Measurements from ENCODE around the gene ASCC2. TPM values are rescaled to one million over a fixed set of nuclear protein-coding genes. Genes with fewer than 3 reads are reported as not detected.
"Not testable (repeated sequence)": the region's sequence is repeated elsewhere in the genome, so short reads cannot be mapped to it uniquely, and the experiment has no call there.

Gene ASCC2, protein sequence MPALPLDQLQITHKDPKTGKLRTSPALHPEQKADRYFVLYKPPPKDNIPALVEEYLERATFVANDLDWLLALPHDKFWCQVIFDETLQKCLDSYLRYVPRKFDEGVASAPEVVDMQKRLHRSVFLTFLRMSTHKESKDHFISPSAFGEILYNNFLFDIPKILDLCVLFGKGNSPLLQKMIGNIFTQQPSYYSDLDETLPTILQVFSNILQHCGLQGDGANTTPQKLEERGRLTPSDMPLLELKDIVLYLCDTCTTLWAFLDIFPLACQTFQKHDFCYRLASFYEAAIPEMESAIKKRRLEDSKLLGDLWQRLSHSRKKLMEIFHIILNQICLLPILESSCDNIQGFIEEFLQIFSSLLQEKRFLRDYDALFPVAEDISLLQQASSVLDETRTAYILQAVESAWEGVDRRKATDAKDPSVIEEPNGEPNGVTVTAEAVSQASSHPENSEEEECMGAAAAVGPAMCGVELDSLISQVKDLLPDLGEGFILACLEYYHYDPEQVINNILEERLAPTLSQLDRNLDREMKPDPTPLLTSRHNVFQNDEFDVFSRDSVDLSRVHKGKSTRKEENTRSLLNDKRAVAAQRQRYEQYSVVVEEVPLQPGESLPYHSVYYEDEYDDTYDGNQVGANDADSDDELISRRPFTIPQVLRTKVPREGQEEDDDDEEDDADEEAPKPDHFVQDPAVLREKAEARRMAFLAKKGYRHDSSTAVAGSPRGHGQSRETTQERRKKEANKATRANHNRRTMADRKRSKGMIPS
- 21.8 and 27.2 TPM in 2 replicates for polyA plus RNA-seq (2014; cell fraction: cytosol; rRNA removed)
- polyA plus RNA-seq (2014; cell fraction: nucleus; rRNA removed) = 23.1 and 43.9 TPM in 2 replicates

DNA sequence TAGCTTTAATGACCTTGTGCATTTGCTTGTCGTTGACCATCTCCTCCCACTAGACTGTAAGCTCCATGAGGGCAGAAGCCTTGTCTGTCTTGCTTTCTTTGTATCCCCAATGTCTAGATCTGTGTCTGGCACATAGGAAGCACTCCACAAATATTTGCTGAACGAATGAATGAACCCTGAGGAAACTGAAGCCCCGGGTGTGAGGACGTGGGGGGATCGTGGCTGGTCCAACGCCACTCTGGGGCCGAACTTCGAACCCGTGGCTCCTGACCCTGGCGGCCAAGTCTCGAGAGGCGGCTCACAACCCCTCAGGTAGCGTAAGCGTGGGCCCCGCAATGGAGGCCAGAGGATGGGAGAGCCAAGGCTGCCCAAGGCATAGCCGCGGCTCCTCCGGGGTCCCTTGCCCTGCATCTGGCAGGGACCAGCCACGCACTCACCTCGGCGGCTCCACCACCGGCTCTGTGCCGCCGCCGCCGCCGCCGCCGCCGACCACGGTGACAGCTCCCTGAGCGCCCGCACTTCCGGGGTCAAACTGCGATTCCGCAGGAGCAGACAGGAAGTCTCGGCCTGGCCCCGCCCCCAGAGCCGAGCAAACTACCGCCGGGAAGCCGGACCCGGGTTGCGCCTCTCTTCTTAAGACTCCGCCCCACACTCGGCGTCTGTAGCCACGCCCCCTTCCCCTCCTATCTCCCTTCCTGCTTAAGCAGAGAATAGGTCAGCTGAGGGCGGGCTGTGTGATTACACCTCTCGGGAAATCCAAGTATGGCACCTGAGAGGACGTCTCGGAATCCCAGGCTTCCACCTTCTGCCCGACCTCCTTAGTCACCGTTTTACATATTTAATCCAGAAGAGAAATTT lies at the start of gene ASCC2:
Gene ASCC2, minus strand, starts transcription at position 534 of the 858 bp plus-strand sequence. CDS start 5,949 bp downstream, outside the sequence.
- peak; percentile 98 for DNase-seq (ENCODE audit: low spot score)

- no peak for DNase-seq (ENCODE audit: low spot score)
Measured at GRCh38 chr22:29887358-29887757, 49.3 kb upstream of the ASCC2 start.

GRCh38 chr22:29886596-29886995 lies 48.5 kb upstream of the ASCC2 start:
- DNase-seq (ENCODE audit: low spot score) = no peak

- DNase-seq (ENCODE audit: low spot score) = no peak
Measured at GRCh38 chr22:29885610-29886009, 47.5 kb upstream of the ASCC2 start.

- DNase-seq (ENCODE audit: low spot score) = no peak
Measured at GRCh38 chr22:29883775-29884097, 45.7 kb upstream of the ASCC2 start.

GRCh38 chr22:29883045-29883774 lies 45.1 kb upstream of the ASCC2 start, which contains the start of gene MTMR3:
MTMR3 (plus strand) TSS chr22:29883174; CDS start chr22:29971060, 87,886 bp downstream.
- peak; percentile 90 for DNase-seq (ENCODE audit: low spot score)

DNA sequence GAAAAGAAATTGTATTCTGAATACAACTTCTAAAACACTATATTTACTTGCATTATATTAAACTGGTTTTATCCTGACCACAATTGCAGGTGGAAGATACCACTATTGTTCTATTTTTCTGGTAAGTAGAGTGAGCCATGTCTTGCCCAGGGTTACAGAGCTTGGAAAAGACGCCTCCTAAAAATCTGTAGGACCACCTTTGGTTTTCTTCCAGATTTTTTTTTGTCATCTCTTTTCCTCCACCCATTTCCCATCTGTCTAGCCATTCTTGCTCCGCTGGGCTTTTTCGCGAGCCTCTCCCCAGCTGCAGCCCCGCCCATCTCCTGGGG lies 44.6 kb upstream of the ASCC2 start:
- no peak for DNase-seq (ENCODE audit: low spot score)

GRCh38 chr22:29879753-29880152 lies 41.7 kb upstream of the ASCC2 start:
- DNase-seq (ENCODE audit: low spot score) = no peak

- no peak for DNase-seq (ENCODE audit: low spot score)
Measured at GRCh38 chr22:29877620-29878019, 39.5 kb upstream of the ASCC2 start.

DNA sequence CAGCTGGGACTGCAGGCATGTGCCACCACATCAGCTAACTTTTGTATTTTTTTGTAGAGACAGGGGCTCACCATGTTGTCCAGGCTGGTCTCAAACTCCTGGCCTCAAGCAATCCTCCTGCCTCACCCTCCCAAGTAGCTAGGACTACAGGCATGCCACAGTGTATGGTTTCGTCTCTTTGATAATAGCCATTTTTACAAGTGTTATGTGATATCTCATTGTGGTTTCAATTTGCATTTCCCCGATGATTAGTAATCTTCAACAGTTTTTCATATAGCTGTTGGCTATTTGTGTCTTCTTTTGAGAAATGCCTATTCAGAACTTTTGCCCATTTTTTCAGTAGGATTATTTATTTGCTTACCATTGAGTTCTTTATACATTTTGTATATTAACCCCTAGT lies 35.9 kb upstream of the ASCC2 start:
- DNase-seq (ENCODE audit: low spot score) = no peak

DNA sequence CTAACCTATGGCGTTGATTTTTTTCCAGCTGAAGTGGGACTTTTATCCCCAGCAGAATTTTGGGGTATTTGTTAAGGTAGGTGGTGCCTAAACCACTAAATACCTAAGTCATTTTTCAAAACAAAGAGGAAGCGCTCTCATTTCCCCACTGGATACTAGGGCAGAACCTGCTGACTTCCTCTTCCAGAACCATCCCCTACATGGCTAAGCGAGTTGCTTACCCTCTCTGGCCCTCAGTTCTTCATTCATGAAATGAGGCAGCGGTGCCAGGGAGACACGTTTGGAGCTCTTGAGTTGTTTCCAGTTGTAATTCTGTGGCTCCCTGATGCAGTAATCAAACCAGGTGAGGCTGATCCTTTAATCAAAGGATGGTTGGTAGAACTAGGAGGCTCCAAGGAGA lies 34.9 kb upstream of the ASCC2 start:
- no peak for DNase-seq (ENCODE audit: low spot score)

DNA sequence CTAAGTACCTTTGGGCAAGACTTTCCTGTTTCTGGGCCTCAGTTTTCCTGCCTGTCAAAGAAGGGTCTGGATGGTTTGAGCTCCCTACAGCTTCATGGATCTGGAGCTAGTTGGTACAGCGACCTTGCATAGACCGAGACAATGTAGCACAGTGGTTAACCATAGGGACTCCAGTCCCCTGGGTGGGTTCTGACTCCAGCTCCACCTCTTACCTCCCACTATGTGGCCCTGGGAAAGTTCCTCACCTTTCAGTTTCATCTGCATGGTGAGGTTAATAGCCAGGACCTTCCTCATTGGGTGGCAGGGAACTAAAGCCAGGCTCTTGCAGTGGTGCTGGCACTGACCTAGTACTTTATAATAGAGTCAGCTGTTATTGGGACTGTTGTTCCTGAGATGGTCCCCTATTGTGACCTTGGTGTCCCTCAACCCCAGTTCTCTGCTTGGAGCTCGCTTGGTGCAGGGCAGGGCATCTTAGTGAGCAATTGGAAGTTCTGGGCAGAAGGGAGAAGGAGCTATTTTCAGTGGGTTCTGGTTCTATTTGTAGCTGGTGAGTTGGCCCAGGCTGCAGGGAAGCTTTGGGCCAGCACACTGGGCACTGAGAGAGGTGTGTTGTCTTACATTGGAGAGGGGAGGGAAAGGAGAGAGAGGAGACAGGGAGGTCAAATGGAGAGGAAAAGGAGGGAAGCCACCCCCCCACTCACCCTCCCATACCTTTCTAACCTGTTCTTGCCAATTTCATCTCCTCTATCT lies 34.2 kb upstream of the ASCC2 start:
- DNase-seq (ENCODE audit: low spot score) = no peak

GRCh38 chr22:29871684-29872083 lies 33.6 kb upstream of the ASCC2 start:
- DNase-seq (ENCODE audit: low spot score) = no peak

DNA sequence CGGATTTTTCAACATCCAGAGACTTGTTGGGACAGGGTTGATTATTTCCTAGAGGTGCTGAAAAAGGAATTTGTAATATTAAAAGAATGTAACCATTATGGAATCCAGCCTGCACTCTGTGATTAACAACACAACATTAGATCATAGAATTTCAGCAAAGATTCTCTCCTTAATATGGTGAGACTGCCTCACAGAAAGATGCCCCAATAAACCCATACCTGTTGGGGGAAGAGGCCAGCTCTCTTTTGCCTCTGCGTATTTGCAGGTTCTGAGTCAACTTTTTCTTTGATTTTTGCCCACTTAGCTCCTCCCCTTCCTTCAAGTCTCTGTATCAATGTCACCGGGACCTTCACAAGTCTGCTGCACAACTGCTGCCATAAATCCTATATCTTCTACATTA lies 32.5 kb upstream of the ASCC2 start:
- DNase-seq (ENCODE audit: low spot score) = no peak

- no peak for DNase-seq (ENCODE audit: low spot score)
Measured at GRCh38 chr22:29867851-29868250, 29.8 kb upstream of the ASCC2 start.

DNA sequence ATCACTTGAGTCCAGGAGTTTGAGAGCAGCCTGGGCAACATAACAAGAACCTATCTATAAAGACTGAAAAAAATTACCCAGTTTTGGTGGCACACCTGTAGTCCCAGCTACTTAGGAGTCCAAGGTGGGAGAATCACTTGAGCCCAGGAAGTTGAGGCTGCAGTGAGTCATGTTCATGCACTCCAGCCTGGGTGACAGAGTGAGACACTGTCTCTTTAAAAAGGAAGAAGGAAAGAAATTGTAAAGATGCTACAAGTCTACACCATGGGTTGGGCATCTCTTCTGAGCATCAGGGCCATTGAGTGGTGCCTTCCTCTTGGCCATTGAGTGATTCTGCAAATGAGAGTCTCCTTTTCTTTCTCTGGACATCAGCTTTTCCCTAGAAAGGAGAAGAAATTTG lies 29.2 kb upstream of the ASCC2 start:
- DNase-seq (ENCODE audit: low spot score) = no peak

DNA sequence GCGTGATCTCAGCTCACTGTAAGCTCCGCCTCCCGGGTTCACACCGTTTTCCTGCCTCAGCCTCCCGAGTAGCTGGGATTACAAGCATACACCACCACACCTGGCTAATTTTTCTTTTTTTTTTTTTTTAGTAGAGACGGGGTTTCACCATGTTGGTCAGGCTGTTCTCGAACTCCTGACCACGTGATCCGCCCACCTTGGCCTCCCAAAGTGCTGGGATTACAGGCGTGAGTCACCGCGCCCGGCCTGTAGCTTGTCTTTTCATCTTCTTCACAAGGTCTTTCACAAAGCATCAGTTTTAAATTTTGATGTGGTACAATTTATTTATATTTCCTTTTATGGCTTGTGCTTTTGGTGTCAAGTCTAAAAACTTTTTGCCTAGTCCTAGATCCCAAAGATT lies 27.5 kb upstream of the ASCC2 start:
- not testable (repeated sequence) for DNase-seq (ENCODE audit: low spot score)

GRCh38 chr22:29861672-29862297 lies 23.7 kb upstream of the ASCC2 start:
- no peak for DNase-seq (ENCODE audit: low spot score)

- DNase-seq (ENCODE audit: low spot score) = no peak
Measured at GRCh38 chr22:29860006-29860766, 22.1 kb upstream of the ASCC2 start.

Measured in SK-N-DZ (cell line).